HL-60 (cell line): ENCODE measurements around the gene PRM3.

Source experiments
- DNase-seq, 2 experiments: peaks; one replicate each; pipeline ENCODE4 v3.0.0-alpha.2; 2010 to 2020; ENCODE audit warnings: low read depth in 1 of 2, low spot score in 1 of 2
- H3K27ac ChIP-seq: fragments of 250-450 bp; sonication (Bioruptor Pico); replicated peaks from 2 replicates; pipeline ENCODE4 v1.5.1; 2020; ENCODE audit warnings: mild to moderate bottlenecking, moderate library complexity
- H3K27me3 ChIP-seq: fragments of 250-450 bp; sonication (Bioruptor Pico); 2 replicates; pipeline ENCODE4 v1.5.1; 2021; ENCODE audit warnings: mild to moderate bottlenecking, moderate library complexity; ENCODE audit not compliant: insufficient read depth, poor library complexity, severe bottlenecking
- H3K4me3 ChIP-seq: replicated peaks from 2 replicates; pipeline ENCODE4 v1.5.1; 2011; ENCODE audit warnings: mild to moderate bottlenecking, control low read depth, low read length; ENCODE audit not compliant: insufficient read depth
- GABPA ChIP-seq: IDR thresholded peaks from 2 replicates; pipeline ENCODE4 v1.6.1; 2012; ENCODE audit warnings: low read depth
- POLR2AphosphoS5 ChIP-seq: IDR thresholded peaks from 2 replicates; pipeline ENCODE4 v1.6.1; 2012; ENCODE audit warnings: low read depth
- SPI1 ChIP-seq: IDR thresholded peaks from 2 replicates; pipeline ENCODE4 v1.6.1; 2012; ENCODE audit warnings: low read depth, mild to moderate bottlenecking, borderline replicate concordance
- TF ChIP-seq, protein P1 (sequence below): IDR thresholded peaks from one replicate; pipeline ENCODE4 v1.5.1; 2011; ENCODE audit warnings: low read length, control low read depth, inconsistent platforms; ENCODE audit not compliant: insufficient read depth
- TF ChIP-seq, protein P2 (sequence below): IDR thresholded peaks from 2 replicates; pipeline ENCODE4 v1.6.1; 2012; ENCODE audit warnings: low read depth; ENCODE audit not compliant: insufficient replicate concordance

PRM3 gene

DNA sequence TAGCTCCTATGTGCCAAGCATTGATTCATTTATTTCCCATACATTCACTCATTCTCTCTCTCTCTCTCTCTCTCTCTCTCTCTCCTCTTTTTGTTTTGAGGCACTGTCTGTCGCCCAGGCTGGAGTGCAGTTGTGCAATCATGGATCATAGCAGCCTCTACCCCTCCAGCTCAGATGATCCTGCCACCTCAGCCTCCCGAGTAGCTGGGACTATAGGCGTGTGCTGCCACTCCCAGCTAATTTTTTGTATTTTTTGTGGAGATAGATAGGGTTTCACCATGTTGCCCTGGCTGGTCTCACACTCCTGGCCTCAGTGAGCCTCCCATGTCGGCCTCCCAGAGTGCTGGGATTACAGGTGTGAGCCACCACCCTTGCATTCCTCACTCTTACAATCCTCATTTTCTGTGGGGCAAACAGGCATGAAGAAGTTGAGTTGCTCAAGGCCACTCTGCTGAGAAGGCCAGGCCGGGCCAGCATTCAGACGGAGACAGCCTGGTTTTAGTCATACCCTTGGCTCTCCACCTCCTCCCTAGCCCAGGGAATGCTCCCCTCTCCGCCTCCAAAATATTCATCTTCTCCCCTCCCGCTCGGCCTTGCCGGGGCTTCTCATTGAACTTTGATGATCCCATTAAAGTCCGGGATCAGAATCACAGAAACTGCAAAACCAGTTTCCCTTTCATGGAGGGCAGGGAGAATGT, 3.6 kb upstream of the PRM3 start:
- Histone ChIP-seq H3K4me3 (no peak overlapping the region), H3K27me3 (no peaks in the 10 kb centered on the region), H3K27ac (no peak overlapping the region)
- TF ChIP-seq GABPA, result no peak
- TF ChIP-seq, protein P1, sequence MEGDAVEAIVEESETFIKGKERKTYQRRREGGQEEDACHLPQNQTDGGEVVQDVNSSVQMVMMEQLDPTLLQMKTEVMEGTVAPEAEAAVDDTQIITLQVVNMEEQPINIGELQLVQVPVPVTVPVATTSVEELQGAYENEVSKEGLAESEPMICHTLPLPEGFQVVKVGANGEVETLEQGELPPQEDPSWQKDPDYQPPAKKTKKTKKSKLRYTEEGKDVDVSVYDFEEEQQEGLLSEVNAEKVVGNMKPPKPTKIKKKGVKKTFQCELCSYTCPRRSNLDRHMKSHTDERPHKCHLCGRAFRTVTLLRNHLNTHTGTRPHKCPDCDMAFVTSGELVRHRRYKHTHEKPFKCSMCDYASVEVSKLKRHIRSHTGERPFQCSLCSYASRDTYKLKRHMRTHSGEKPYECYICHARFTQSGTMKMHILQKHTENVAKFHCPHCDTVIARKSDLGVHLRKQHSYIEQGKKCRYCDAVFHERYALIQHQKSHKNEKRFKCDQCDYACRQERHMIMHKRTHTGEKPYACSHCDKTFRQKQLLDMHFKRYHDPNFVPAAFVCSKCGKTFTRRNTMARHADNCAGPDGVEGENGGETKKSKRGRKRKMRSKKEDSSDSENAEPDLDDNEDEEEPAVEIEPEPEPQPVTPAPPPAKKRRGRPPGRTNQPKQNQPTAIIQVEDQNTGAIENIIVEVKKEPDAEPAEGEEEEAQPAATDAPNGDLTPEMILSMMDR, result no peak
- no peak for TF ChIP-seq SPI1
- TF ChIP-seq, protein P2, sequence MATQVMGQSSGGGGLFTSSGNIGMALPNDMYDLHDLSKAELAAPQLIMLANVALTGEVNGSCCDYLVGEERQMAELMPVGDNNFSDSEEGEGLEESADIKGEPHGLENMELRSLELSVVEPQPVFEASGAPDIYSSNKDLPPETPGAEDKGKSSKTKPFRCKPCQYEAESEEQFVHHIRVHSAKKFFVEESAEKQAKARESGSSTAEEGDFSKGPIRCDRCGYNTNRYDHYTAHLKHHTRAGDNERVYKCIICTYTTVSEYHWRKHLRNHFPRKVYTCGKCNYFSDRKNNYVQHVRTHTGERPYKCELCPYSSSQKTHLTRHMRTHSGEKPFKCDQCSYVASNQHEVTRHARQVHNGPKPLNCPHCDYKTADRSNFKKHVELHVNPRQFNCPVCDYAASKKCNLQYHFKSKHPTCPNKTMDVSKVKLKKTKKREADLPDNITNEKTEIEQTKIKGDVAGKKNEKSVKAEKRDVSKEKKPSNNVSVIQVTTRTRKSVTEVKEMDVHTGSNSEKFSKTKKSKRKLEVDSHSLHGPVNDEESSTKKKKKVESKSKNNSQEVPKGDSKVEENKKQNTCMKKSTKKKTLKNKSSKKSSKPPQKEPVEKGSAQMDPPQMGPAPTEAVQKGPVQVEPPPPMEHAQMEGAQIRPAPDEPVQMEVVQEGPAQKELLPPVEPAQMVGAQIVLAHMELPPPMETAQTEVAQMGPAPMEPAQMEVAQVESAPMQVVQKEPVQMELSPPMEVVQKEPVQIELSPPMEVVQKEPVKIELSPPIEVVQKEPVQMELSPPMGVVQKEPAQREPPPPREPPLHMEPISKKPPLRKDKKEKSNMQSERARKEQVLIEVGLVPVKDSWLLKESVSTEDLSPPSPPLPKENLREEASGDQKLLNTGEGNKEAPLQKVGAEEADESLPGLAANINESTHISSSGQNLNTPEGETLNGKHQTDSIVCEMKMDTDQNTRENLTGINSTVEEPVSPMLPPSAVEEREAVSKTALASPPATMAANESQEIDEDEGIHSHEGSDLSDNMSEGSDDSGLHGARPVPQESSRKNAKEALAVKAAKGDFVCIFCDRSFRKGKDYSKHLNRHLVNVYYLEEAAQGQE, result no peak
- TF ChIP-seq POLR2AphosphoS5, result no peak
- DNase-seq, result no peak

DNA sequence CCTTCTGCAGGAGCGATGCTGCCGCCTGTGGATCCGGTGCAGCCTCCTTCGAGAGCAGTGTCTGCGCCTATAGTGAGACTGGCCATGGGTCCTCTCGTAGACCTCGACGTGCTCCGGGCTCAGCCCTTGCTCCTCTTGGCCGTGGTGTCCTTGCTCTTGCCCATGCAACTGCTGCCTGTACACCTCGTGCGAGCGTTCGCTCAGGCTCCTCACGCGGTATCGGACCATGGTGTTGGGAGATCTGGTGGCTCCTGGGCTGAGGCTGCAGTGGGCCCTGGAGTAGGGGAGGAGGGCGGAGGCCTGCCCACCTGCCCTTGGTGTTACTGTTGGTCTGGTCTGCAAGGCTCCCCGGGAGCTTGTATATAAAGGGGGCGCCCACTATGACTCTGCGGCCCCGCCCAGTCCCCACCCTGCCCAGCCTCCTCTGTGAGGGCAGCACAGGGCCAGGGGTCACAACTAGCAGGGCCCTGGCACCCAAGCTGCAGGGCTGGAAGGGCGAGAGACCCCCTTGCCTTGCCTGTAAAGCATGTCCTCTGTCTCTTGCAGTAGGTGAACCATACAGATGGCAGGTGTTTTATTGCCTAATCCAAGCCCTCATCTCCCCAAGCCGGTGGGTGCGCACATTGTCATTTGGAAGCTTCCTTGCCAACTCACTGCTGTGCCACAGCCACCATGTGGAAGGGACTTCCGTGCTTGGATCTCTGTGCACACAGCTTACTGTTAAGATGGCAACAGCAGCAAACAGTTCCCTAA, 2.9 kb upstream of the PRM3 start, which contains the start of gene PRM2:
Gene PRM2, minus strand, starts transcription at position 338 of the 753 bp plus-strand sequence. Its CDS starts 110 bp downstream, at position 228.
- no peak within 1 kb of the TSS for H3K27ac ChIP-seq
- no peak for DNase-seq
- TF ChIP-seq, protein P1, result no peak
- TF ChIP-seq SPI1, result no peak
- TF ChIP-seq, protein P2, result no peak
- no peak for TF ChIP-seq POLR2AphosphoS5
- no peaks in the 10 kb centered on the region for H3K27me3 ChIP-seq
- H3K4me3 ChIP-seq, result no peak within 1 kb of the TSS

GRCh38 chr16:11274964-11275363, 1.5 kb upstream of the PRM3 start:
- Histone ChIP-seq H3K27ac (no peak overlapping the region), H3K4me3 (no peak overlapping the region), H3K27me3 (no peaks in the 10 kb centered on the region)
- DNase-seq, result no peak
- TF ChIP-seq GABPA, result no peak
- no peak for TF ChIP-seq SPI1
- TF ChIP-seq, protein P2, result no peak
- no peak for TF ChIP-seq POLR2AphosphoS5
- TF ChIP-seq, protein P1, result no peak
